Uterus (tissue), 2 donors: ENCODE data around the gene ABHD6.
"Not testable (repeated sequence)": the region's sequence is repeated elsewhere in the genome, so short reads cannot be mapped to it uniquely, and the experiment has no call there.

Experiments
- POLR2A ChIP-seq, 2 donors: fragments of 450-650 bp; IDR thresholded peaks; one replicate each; pipeline ENCODE4 v1.6.1; 2016; ENCODE audit warnings: antibody characterized with exemption in 2 of 2, mild to moderate bottlenecking in 1 of 2, moderate library complexity in 1 of 2
- TF ChIP-seq, protein P1 (sequence below), 4 experiments: fragments of 200-600 bp in 2 of 4; fragments of 450-650 bp in 2 of 4; sonication (generic) in 2 of 4; IDR thresholded peaks; one replicate each; pipeline ENCODE4 v1.5.1; 2016 to 2019; ENCODE audit warnings: antibody characterized with exemption in 4 of 4, mild to moderate bottlenecking in 2 of 4, moderate library complexity in 1 of 4

DNA sequence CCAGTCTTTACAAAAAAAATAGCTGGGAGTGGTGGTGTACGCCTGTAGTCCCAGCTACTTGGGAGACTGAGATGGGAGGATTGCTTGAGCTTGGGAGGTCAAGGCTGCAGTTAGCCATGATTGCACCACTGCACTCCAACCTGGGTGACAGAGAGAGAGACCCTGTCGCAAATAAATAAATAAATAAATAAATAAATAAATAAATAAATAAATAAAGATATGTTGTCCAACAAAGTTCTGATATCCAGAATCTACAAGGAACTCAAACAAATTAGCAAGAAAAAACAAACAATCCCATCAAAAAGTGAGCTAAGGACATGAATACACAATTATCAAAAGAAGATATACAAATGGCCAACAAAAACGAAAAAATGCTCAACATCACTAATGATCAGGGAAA is 9.7 kb upstream of the ABHD6 start:
- TF ChIP-seq, protein P1, sequence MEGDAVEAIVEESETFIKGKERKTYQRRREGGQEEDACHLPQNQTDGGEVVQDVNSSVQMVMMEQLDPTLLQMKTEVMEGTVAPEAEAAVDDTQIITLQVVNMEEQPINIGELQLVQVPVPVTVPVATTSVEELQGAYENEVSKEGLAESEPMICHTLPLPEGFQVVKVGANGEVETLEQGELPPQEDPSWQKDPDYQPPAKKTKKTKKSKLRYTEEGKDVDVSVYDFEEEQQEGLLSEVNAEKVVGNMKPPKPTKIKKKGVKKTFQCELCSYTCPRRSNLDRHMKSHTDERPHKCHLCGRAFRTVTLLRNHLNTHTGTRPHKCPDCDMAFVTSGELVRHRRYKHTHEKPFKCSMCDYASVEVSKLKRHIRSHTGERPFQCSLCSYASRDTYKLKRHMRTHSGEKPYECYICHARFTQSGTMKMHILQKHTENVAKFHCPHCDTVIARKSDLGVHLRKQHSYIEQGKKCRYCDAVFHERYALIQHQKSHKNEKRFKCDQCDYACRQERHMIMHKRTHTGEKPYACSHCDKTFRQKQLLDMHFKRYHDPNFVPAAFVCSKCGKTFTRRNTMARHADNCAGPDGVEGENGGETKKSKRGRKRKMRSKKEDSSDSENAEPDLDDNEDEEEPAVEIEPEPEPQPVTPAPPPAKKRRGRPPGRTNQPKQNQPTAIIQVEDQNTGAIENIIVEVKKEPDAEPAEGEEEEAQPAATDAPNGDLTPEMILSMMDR (IDR thresholded peaks at IDR 0.05), result not testable (repeated sequence)
- TF ChIP-seq POLR2A (IDR thresholded peaks at IDR 0.05), result not testable (repeated sequence)
